Endodermal cell (in vitro differentiated cells): ENCODE results near the gene CAMTA1. TPM values are rescaled to one million over a fixed set of nuclear protein-coding genes. Genes with fewer than 3 reads are reported as not detected.

Experiments used
- DNase-seq: peaks from one replicate; pipeline ENCODE4 v3.0.0-alpha.2; 2017
- H3K27ac ChIP-seq: 2 replicates; pipeline ENCODE4 v1.5.1; 2013; ENCODE audit warnings: mild to moderate bottlenecking, low read depth, low read length, moderate library complexity
- H3K27me3 ChIP-seq: 2 replicates; pipeline ENCODE4 v1.6.1; 2013; ENCODE audit warnings: mild to moderate bottlenecking, low read length, moderate library complexity; ENCODE audit not compliant: insufficient read depth, control insufficient read depth, poor library complexity, severe bottlenecking
- H3K36me3 ChIP-seq: 2 replicates; pipeline ENCODE4 v1.7.0; 2013; ENCODE audit warnings: mild to moderate bottlenecking, low read length, moderate library complexity; ENCODE audit not compliant: control insufficient read depth, insufficient read depth
- H3K4me1 ChIP-seq: one replicate; pipeline ENCODE4 v1.7.0; 2013; ENCODE audit warnings: low read length; ENCODE audit not compliant: control insufficient read depth, insufficient read depth
- H3K4me3 ChIP-seq: 2 replicates; pipeline ENCODE4 v1.5.1; 2013; ENCODE audit warnings: mild to moderate bottlenecking, low read length, moderate library complexity
- H3K9ac ChIP-seq: 2 replicates; pipeline ENCODE4 v1.6.1; 2013; ENCODE audit warnings: mild to moderate bottlenecking, low read length, moderate library complexity; ENCODE audit not compliant: poor library complexity, severe bottlenecking; ENCODE audit errors: extremely low read depth
- H3K9me3 ChIP-seq: 2 replicates; pipeline ENCODE4 v1.6.1; 2013; ENCODE audit warnings: mild to moderate bottlenecking, low read length, moderate library complexity; ENCODE audit not compliant: control insufficient read depth
- H3K27ac Mint-ChIP-seq: 2 replicates; pipeline ENCODE4 v1.8.0; 2020; ENCODE audit warnings: mixed read lengths
- H3K27me3 Mint-ChIP-seq: 2 replicates; pipeline ENCODE4 v1.8.0; 2021; ENCODE audit warnings: mild to moderate bottlenecking, mixed read lengths; ENCODE audit not compliant: insufficient read depth
- H3K36me3 Mint-ChIP-seq: 2 replicates; pipeline ENCODE4 v1.8.0; 2020; ENCODE audit warnings: low read depth, mixed read lengths
- H3K4me1 Mint-ChIP-seq: 2 replicates; pipeline ENCODE4 v1.8.0; 2020; ENCODE audit warnings: mixed read lengths
- H3K4me3 Mint-ChIP-seq: 2 replicates; pipeline ENCODE4 v1.8.0; 2020; ENCODE audit warnings: mild to moderate bottlenecking, moderate library complexity, mixed read lengths
- H3K9me3 Mint-ChIP-seq: 2 replicates; pipeline ENCODE4 v1.8.0; 2020; ENCODE audit warnings: mild to moderate bottlenecking, mixed read lengths
- CTCF ChIP-seq: fragments of 200-600 bp; sonication (generic); conservative IDR thresholded peaks from 2 replicates; pipeline ENCODE4 v1.5.0; 2021; ENCODE audit warnings: antibody characterized with exemption, mild to moderate bottlenecking
- WGBS, 2 experiments: methylation state at CpG; one replicate each; pipeline versions ENCODE4 v1.1.5 to v1.1.7; 2013; ENCODE audit warnings: missing lambda C conversion rate in 2 of 2, mixed read lengths in 1 of 2; ENCODE audit not compliant: insufficient coverage in 1 of 2, insufficient read length in 1 of 2; 5-methylcytosine and 5-hydroxymethylcytosine counted together
- total RNA-seq, 2 donors: library from RNA; stranded (reverse); fragmentation: NEBNext Ultra II Directional in 1 of 2; extraction: Animal tissue kit (Norgen Biotek cat#: 25700) in 1 of 2; gene quantifications; 2 replicates in 1 of 2; 3 replicates in 1 of 2; pipeline ENCODE4 v1.2.1, GENCODE V29; 2021

The CAMTA1 gene
- total RNA-seq, 2 donors from 2014 or later = 123 to 137 TPM

DNA sequence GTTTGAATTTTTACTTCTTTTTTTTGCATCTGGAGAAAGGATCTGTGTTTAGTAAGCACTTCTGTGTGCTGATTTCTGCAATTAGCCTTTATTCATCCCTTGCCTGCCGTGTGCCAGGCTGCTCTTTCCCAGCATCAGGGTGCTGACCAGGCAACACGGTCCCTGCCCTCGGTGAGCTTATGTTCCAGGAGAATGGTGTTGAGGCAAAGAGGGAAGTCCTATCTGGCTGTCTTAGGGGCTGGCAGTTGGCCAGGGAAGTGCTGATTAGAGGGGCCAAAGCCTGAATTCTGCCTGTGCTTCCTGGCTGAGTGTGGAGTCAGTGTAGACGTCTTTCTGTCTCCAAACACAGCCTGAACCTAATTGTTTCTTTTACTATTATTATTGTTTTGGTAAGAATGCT is 187.1 kb downstream of the CAMTA1 start:
- TF ChIP-seq CTCF = no peak
- no peaks in the 10 kb centered on the region for H3K27me3 Mint-ChIP-seq
- no peak for DNase-seq
- peaks cover 12% of the 10 kb centered on the region for H3K9me3 Mint-ChIP-seq
- H3K4me1 Mint-ChIP-seq = no peaks in the 10 kb centered on the region
- no peak overlapping the region for H3K4me3 Mint-ChIP-seq
- Histone ChIP-seq H3K4me3 (no peak overlapping the region), H3K9me3 (peaks cover 5% of the 10 kb centered on the region), H3K9ac (no peak overlapping the region), H3K36me3 (no peaks in the 10 kb centered on the region), H3K4me1 (no peaks in the 10 kb centered on the region), H3K27me3 (no peaks in the 10 kb centered on the region), H3K27ac (no peak overlapping the region)
- WGBS, 2 experiments = 96 to 100% methylated on average over 1 to 4 of the region's 4 CpGs
- no peak overlapping the region for H3K27ac Mint-ChIP-seq
- H3K36me3 Mint-ChIP-seq = peaks cover 5% of the 10 kb centered on the region

DNA sequence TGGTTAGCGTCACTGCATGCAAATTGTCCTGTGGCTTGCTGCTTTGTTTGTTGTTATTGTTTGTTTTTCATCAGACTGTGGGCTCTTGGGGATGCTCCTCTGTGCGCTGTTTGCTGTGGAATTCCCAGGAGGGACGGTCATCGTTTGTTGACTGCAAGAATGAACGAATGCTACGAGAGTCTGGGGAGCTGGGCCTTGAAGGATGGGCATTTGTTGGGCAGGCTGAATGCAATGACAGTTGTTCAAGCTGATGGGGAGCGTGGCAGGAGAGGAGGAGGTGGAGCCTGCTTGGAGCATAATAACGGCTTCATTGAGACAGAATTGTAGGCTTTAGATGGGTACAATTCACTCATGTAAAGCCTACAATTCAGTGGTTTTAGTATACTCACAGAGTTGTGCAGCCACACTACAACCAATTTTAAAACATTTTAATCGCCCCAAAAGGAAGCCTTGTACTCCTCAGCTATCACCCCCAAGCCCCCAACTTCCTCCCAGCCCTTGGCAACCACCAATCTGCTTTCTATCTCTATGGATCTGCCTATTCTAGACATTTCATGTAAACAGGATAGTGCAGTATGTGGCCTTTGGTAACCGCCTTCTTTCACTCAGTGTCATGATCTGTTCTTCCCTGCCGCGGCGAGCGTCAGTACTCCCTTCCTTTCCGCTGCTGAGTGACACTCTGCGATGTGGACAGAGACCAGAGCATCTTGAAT is 190.2 kb downstream of the CAMTA1 start:
- Histone ChIP-seq H3K4me1 (no peaks in the 10 kb centered on the region), H3K36me3 (no peaks in the 10 kb centered on the region), H3K4me3 (no peak overlapping the region), H3K27me3 (no peaks in the 10 kb centered on the region), H3K9me3 (peaks cover 5% of the 10 kb centered on the region), H3K27ac (no peak overlapping the region), H3K9ac (no peak overlapping the region)
- Mint-ChIP-seq H3K36me3 (peaks cover 5% of the 10 kb centered on the region), H3K4me3 (no peak overlapping the region), H3K27ac (no peak overlapping the region), H3K27me3 (no peaks in the 10 kb centered on the region), H3K9me3 (peaks cover 12% of the 10 kb centered on the region), H3K4me1 (peaks cover 8% of the 10 kb centered on the region)
- no peak for TF ChIP-seq CTCF
- no peak for DNase-seq
- 91 to 95% methylated on average over 9 to 16 of the region's 16 CpGs for WGBS, 2 experiments

GRCh38 chr1:6976044-6976375 is 190.8 kb downstream of the CAMTA1 start:
- H3K4me3 Mint-ChIP-seq = no peak overlapping the region
- Histone ChIP-seq H3K36me3 (no peaks in the 10 kb centered on the region), H3K9ac (no peak overlapping the region), H3K27me3 (no peaks in the 10 kb centered on the region), H3K9me3 (peaks cover 5% of the 10 kb centered on the region), H3K4me3 (no peak overlapping the region), H3K4me1 (no peaks in the 10 kb centered on the region), H3K27ac (no peak overlapping the region)
- H3K9me3 Mint-ChIP-seq = peaks cover 15% of the 10 kb centered on the region
- H3K36me3 Mint-ChIP-seq = peaks cover 5% of the 10 kb centered on the region
- no peak overlapping the region for H3K27ac Mint-ChIP-seq
- H3K4me1 Mint-ChIP-seq = peaks cover 8% of the 10 kb centered on the region
- TF ChIP-seq CTCF = no peak
- WGBS, 2 experiments = 77 to 87% methylated on average over 4 to 6 of the region's 6 CpGs
- no peak for DNase-seq
- H3K27me3 Mint-ChIP-seq = no peaks in the 10 kb centered on the region
